ENCODE data around the gene NBPF19.
"Not testable (repeated sequence)": the region's sequence is repeated elsewhere in the genome, so short reads cannot be mapped to it uniquely, and the experiment has no call there.

Gene NBPF19, protein sequence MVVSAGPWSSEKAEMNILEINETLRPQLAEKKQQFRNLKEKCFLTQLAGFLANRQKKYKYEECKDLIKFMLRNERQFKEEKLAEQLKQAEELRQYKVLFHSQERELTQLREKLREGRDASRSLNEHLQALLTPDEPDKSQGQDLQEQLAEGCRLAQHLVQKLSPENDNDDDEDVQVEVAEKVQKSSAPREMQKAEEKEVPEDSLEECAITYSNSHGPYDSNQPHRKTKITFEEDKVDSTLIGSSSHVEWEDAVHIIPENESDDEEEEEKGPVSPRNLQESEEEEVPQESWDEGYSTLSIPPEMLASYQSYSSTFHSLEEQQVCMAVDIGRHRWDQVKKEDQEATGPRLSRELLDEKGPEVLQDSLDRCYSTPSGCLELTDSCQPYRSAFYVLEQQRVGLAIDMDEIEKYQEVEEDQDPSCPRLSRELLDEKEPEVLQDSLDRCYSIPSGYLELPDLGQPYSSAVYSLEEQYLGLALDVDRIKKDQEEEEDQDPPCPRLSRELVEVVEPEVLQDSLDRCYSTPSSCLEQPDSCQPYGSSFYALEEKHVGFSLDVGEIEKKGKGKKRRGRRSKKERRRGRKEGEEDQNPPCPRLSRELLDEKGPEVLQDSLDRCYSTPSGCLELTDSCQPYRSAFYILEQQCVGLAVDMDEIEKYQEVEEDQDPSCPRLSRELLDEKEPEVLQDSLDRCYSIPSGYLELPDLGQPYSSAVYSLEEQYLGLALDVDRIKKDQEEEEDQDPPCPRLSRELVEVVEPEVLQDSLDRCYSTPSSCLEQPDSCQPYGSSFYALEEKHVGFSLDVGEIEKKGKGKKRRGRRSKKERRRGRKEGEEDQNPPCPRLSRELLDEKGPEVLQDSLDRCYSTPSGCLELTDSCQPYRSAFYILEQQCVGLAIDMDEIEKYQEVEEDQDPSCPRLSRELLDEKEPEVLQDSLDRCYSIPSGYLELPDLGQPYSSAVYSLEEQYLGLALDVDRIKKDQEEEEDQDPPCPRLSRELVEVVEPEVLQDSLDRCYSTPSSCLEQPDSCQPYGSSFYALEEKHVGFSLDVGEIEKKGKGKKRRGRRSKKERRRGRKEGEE (N-terminal part only)

GRCh38 chr1:149474745-149475144 is at the start of gene NBPF19:
TSS of gene NBPF19 (plus strand) at chr1:149475045. CDS start at chr1:149475933, 888 bp downstream.
- DNase-seq (ENCODE audit: low read depth) = not testable (repeated sequence)

GRCh38 chr1:149428317-149428716 is 46.5 kb upstream of the NBPF19 start:
- not testable (repeated sequence) for DNase-seq (ENCODE audit: low read depth)

DNA sequence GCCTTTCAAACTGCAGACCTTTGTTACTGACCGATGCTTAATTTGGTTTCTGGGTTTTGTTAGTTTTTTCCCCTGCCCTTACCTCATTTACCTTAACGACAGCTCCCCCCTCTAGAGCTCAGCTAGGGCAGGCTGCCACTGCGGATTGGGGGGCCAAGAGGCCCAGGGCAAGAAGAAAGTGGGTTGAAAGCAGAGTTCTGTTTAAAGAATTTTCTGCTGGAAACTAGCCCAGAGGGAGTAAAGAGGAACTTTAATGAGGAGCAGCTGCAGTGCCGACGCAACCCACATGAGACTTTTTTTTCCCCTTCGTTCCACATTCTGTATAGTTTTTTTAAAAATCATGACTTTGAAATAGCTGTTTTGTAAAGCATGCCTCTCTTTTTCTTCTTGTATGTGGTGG is 29.4 kb upstream of the NBPF19 start:
- DNase-seq (ENCODE audit: low read depth) = peak; percentile 31

GRCh38 chr1:149452196-149452595 is 22.6 kb upstream of the NBPF19 start:
- DNase-seq (ENCODE audit: low read depth) = not testable (repeated sequence)

GRCh38 chr1:149452652-149453051 is 22.2 kb upstream of the NBPF19 start:
- not testable (repeated sequence) for DNase-seq (ENCODE audit: low read depth)

DNA sequence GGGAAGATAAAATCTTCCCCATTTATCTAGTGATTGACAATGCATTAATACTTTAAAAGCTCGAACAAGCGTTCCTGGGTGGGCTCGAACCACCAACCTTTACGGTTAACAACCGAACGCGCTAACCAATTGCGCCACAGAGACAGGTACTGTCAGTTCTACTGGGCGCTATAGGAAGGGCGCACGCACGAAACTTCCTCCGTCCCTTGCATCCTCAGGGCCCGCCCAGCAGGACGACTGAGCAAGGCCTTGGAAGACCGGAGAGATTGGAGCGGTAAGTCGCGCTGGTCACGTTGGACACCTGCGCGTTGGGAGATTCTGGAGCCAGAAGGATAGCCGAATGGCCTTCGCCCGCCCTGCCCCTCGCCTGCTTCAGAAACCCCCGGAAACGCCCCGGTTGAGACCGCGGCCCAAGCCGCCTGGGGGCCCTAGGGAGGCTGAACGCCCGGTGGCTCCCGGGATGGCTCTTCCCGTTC is 83.5 kb downstream of the NBPF19 start:
- not testable (repeated sequence) for DNase-seq (ENCODE audit: low read depth)

- not testable (repeated sequence) for DNase-seq (ENCODE audit: low read depth)
Observed at GRCh38 chr1:149561806-149562205, 87.0 kb downstream of the NBPF19 start.

DNA sequence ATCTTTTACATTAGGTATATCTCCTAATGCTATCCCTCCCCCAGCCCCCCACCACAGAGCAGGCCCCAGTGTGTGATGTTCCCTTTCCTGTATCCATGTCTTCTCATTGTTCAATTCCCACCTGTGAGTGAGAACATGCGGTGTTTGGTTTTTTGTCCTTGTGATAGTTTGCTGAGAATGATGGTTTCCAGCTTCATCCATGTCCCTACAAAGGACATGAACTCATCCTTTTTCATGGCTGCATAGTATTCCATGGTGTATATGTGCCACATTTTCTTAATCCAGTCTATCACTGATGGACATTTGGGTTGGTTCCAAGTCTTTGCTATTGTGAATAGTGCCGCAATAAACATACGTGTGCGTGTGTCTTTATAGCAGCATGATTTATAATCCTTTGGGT is 90.6 kb downstream of the NBPF19 start:
- DNase-seq (ENCODE audit: low read depth) = not testable (repeated sequence)

- not testable (repeated sequence) for DNase-seq (ENCODE audit: low read depth)
Observed at GRCh38 chr1:149572763-149573162, 97.9 kb downstream of the NBPF19 start.

DNA sequence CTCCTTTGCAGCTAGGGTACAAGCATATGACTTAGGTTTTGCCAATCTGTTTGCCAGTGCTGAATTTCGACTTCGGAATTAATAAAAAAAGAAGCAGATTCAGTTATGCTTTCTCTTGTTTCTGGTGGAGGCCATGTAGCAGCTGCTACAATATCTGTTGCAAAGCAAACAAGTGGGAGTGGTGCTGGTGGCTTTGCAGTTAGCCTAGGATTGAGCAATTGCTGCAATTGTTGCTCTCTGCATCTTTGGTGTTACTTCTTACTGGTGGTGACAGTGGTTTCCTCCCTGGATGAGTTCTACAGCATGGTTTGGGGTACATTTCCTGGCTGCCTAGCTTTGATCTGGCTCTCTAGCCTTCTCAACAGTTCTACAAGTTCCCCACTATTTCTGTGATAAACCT is 110.7 kb downstream of the NBPF19 start:
- DNase-seq (ENCODE audit: low read depth) = not testable (repeated sequence)
